OCI-LY3 (cell line): ENCODE results near the gene ZNF555.

Experiments
- CTCF ChIP-seq: fragments of 200-600, 300-600 bp; sonication (generic); IDR thresholded peaks from 2 replicates; pipeline ENCODE4 v1.5.1; 2014; ENCODE audit warnings: antibody characterized with exemption, low read length, low read depth
- EZH2phosphoT487 ChIP-seq: fragments of 200-600 bp; shearing (Covaris generic); IDR thresholded peaks from 2 replicates; pipeline ENCODE4 v1.6.1; 2018; ENCODE audit warnings: antibody characterized with exemption, mixed run types, low read depth

GRCh38 chr19:2906631-2907195, 65.4 kb downstream of the ZNF555 start:
- TF ChIP-seq CTCF (no peak), EZH2phosphoT487 (no peak)
